IMR-90 (cell line): ENCODE measurements around the gene PLA2G4B. TPM values are rescaled to one million over a fixed set of nuclear protein-coding genes. Genes with fewer than 3 reads are reported as not detected.

Experiments used
- BHLHE40 ChIP-seq: fragments of 150-350 bp; IDR thresholded peaks from 2 replicates; pipeline ENCODE4 v1.6.1; 2016; ENCODE audit warnings: mild to moderate bottlenecking, low read depth, low read length
- CEBPB ChIP-seq: IDR thresholded peaks from 2 replicates; pipeline ENCODE4 v1.6.1; 2012; ENCODE audit warnings: low read depth, low read length, improper control_type of control experiment
- MAZ ChIP-seq: IDR thresholded peaks from 2 replicates; pipeline ENCODE4 v1.6.1; 2012; ENCODE audit warnings: low read depth, mild to moderate bottlenecking, low read length, improper control_type of control experiment, moderate library complexity, borderline replicate concordance
- NFE2L2 ChIP-seq: fragments of 150-350 bp; IDR thresholded peaks from 2 replicates; pipeline ENCODE4 v1.6.1; 2016; ENCODE audit warnings: low read depth, mild to moderate bottlenecking, low read length
- polyA plus RNA-seq, 3 experiments: library from polyadenylated mRNA; depleted of rRNA; stranded (reverse); fragments of >200 nt; gene quantifications; 2 replicates each; pipeline ENCODE4 v1.2.3, GENCODE V29; 2012; ENCODE audit warnings: low replicate concordance in 1 of 3
- total RNA-seq: library from RNA; depleted of rRNA; stranded (reverse); fragments of >200 nt; gene quantifications from 2 replicates; pipeline ENCODE4 v1.2.3, GENCODE V29; 2012
- TF ChIP-seq, protein P1 (sequence below): fragments of 150-350 bp; IDR thresholded peaks from 2 replicates; pipeline ENCODE4 v1.6.1; 2016; ENCODE audit warnings: low read depth, mild to moderate bottlenecking, low read length, moderate library complexity, borderline replicate concordance

Gene PLA2G4B
- total and polyA plus RNA-seq, 2 of the 4 experiments (the other 2 are of a cell fraction): 0.18 to 3.1 TPM

DNA sequence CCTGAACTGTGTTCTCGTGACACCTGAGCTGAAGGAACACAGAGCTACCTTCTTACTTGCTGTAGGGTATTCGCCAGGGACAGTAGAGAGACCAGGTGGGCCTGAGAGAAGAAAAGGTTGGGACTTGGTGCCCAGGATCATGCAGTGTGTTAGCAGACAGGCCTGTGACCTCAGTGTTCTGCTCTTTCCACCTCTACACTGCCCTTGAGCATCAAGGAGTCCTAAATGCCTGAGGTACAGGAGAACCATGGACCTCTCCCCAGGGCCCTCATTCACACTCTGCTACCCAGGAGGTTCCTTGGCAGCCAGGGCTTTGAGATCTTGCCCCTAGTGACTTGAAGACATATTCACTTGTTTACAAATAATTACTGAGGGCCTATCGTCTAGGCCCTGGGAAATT, 32.9 kb upstream of the PLA2G4B start (continued):
- TF ChIP-seq, protein P1, sequence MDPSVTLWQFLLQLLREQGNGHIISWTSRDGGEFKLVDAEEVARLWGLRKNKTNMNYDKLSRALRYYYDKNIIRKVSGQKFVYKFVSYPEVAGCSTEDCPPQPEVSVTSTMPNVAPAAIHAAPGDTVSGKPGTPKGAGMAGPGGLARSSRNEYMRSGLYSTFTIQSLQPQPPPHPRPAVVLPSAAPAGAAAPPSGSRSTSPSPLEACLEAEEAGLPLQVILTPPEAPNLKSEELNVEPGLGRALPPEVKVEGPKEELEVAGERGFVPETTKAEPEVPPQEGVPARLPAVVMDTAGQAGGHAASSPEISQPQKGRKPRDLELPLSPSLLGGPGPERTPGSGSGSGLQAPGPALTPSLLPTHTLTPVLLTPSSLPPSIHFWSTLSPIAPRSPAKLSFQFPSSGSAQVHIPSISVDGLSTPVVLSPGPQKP: no peak
- TF ChIP-seq NFE2L2 (no peak), BHLHE40 (no peak), MAZ (no peak), CEBPB (no peak)
